Breast epithelium (tissue), 4 donors: ENCODE results near the gene SAMD3. TPM values are rescaled to one million over a fixed set of nuclear protein-coding genes. Genes with fewer than 3 reads are reported as not detected.

ENCODE experiments used
- DNase-seq, 2 donors: peaks; one replicate each; pipeline ENCODE4 v3.0.0-alpha.2; 2019; ENCODE audit warnings: low spot score in 2 of 2
- H3K27ac ChIP-seq, 2 donors: fragments of 200-600 bp; sonication (generic) in 1 of 2; one replicate each; pipeline ENCODE4 v1.5.1; 2016 to 2019; ENCODE audit warnings: mild to moderate bottlenecking in 1 of 2
- H3K27me3 ChIP-seq, 2 donors: fragments of 200-600 bp; sonication (generic) in 1 of 2; one replicate each; pipeline versions ENCODE4 v1.5.1 to v1.6.0; 2017 to 2019; ENCODE audit warnings: control low read depth in 1 of 2, mild to moderate bottlenecking in 1 of 2
- H3K36me3 ChIP-seq: fragments of 200-600 bp; one replicate; pipeline ENCODE4 v1.5.1; 2019
- H3K4me1 ChIP-seq, 2 donors: fragments of 200-600 bp; sonication (generic); one replicate each; pipeline ENCODE4 v1.5.1; 2016 to 2019; ENCODE audit warnings: control low read depth in 1 of 2
- H3K4me3 ChIP-seq, 3 donors: fragments of 200-600 bp; sonication (generic); 1 replicate in 2 of 3; 2 replicates in 1 of 3; pipeline ENCODE4 v1.5.1; 2016 to 2019; ENCODE audit warnings: mild to moderate bottlenecking in 3 of 3, moderate library complexity in 2 of 3
- H3K9me3 ChIP-seq, 2 donors: fragments of 200-600 bp; sonication (generic) in 1 of 2; one replicate each; pipeline ENCODE4 v1.5.1; 2016 to 2019; ENCODE audit warnings: control low read depth in 1 of 2
- POLR2A ChIP-seq: fragments of 450-650 bp; IDR thresholded peaks from one replicate; pipeline ENCODE4 v1.6.1; 2016; ENCODE audit warnings: antibody characterized with exemption, mild to moderate bottlenecking, moderate library complexity
- POLR2AphosphoS5 ChIP-seq, 3 donors: sonication (generic); formaldehyde crosslinking; IDR thresholded peaks; one replicate each; pipeline ENCODE4 v1.6.1; 2017; ENCODE audit warnings: antibody characterized with exemption in 3 of 3
- intact Hi-C: fragments of 100-400 bp; cut with DNase I; formaldehyde crosslinking; loops from one replicate; pipeline ENCODE4 v1.15.1; 2023; ENCODE audit warnings: low total_unique reads
- total RNA-seq, 3 donors: library from RNA; depleted of rRNA; stranded (reverse); fragments of >200 nt; gene quantifications; one replicate each; pipeline ENCODE4 v1.1.0, GENCODE V29; 2016
- TF ChIP-seq, protein P1 (sequence below), 3 donors: fragments of 450-650 bp; IDR thresholded peaks; one replicate each; pipeline ENCODE4 v1.5.1; 2016 to 2017; ENCODE audit warnings: antibody characterized with exemption in 3 of 3, mild to moderate bottlenecking in 3 of 3, moderate library complexity in 3 of 3

SAMD3 gene
- total RNA-seq, 3 donors from 2014 or later: 0.33 to 2.1 (median 1.2) TPM

DNA sequence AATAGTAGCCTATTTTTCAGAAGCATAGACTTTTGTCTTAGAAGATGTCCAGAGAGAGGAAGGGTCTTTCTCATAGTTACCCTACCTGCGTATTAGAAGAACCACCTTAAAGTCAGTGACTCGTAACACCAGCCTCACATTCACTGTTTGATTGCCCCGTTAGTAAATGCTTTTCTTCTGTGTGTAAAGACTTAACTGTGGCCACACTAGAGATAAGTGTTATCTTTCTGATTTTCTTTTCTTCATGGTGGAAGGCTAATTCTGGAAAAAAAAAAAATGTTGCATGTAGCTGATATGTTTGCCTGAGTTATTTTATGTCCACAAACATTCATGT lies 83.9 kb downstream of the SAMD3 start:
- no peaks in the 10 kb centered on the region for H3K9me3 ChIP-seq
- no peaks in the 10 kb centered on the region for H3K27me3 ChIP-seq
- TF ChIP-seq, protein P1, sequence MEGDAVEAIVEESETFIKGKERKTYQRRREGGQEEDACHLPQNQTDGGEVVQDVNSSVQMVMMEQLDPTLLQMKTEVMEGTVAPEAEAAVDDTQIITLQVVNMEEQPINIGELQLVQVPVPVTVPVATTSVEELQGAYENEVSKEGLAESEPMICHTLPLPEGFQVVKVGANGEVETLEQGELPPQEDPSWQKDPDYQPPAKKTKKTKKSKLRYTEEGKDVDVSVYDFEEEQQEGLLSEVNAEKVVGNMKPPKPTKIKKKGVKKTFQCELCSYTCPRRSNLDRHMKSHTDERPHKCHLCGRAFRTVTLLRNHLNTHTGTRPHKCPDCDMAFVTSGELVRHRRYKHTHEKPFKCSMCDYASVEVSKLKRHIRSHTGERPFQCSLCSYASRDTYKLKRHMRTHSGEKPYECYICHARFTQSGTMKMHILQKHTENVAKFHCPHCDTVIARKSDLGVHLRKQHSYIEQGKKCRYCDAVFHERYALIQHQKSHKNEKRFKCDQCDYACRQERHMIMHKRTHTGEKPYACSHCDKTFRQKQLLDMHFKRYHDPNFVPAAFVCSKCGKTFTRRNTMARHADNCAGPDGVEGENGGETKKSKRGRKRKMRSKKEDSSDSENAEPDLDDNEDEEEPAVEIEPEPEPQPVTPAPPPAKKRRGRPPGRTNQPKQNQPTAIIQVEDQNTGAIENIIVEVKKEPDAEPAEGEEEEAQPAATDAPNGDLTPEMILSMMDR (IDR thresholded peaks at IDR 0.05): no peak
- no peaks in the 10 kb centered on the region for H3K4me1 ChIP-seq
- H3K36me3 ChIP-seq: no peaks in the 10 kb centered on the region
- intact Hi-C loops: no loop called here
- no peak for DNase-seq
- no peak overlapping the region for H3K4me3 ChIP-seq
- H3K27ac ChIP-seq: no peak overlapping the region

DNA sequence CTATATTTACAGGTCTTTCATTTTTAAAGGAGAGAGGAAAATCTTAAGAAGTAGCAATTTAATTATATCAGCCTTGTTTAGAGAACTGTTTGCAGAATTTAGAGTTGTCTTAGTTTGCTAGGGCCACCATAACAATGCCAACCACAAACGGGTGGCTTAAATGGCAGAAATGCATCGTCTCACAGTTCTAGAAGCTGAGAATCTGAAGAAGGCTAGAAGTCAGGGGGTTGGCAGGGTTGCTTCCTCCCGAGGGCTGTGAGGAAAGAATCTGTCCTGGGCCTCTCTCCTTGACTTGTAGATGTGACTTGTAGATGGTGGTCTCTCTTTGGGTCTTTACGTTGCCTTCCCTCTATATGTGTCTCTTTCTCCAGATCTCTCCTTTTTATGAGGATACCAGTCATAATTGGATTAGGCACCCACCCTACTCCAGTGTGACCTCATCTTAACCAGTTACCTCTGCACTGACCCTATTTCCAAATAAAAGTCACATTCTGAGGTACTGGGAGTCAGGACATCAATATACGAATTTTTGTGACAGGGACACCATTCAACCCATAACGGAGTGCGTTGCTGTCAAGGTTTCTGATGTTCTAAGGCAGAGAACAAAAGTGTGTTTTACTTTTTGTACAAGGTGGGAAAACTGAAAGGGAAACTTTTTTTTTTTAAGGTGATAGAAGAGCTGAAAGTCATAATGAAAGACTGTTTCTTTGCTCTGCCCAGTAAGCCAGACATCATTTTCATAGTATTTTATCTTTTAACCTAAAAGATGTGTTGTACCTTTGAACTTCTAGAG lies 84.4 kb downstream of the SAMD3 start:
- intact Hi-C loops: no loop called here
- no peak overlapping the region for H3K27ac ChIP-seq
- H3K9me3 ChIP-seq: no peaks in the 10 kb centered on the region
- no peaks in the 10 kb centered on the region for H3K27me3 ChIP-seq
- TF ChIP-seq, protein P1 (IDR thresholded peaks at IDR 0.05): no peak
- TF ChIP-seq POLR2A: no peak
- TF ChIP-seq POLR2AphosphoS5 (IDR thresholded peaks at IDR 0.05): no peak
- H3K36me3 ChIP-seq: no peaks in the 10 kb centered on the region
- H3K4me3 ChIP-seq: no peak overlapping the region
- H3K4me1 ChIP-seq: no peaks in the 10 kb centered on the region
- DNase-seq: no peak

DNA sequence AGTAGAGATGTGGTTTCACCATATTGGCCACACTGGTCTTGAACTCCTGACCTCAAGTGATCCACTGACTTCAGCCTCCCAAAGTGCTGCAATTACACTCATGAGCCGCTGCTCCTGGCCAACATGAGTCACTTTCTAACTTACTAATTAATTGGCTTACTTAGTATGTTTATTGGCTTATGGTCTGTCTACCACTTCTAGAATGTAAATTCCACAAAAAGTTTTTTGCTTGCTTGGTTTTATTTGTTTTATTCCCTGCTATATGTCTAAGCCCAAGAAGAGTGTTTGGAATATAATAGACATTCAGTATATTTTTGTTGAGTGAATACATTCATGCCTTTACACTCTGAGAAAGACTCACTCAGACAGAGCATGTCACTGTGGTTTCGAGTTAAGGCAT lies 86.0 kb downstream of the SAMD3 start:
- intact Hi-C loops: no loop called here
- Histone ChIP-seq H3K4me1 (no peaks in the 10 kb centered on the region), H3K9me3 (no peaks in the 10 kb centered on the region), H3K27me3 (no peaks in the 10 kb centered on the region), H3K36me3 (no peaks in the 10 kb centered on the region), H3K4me3 (no peak overlapping the region), H3K27ac (no peak overlapping the region)
- DNase-seq: no peak
- TF ChIP-seq POLR2A (no peak), POLR2AphosphoS5 (IDR thresholded peaks at IDR 0.05) (no peak)
- TF ChIP-seq, protein P1 (IDR thresholded peaks at IDR 0.05): no peak

DNA sequence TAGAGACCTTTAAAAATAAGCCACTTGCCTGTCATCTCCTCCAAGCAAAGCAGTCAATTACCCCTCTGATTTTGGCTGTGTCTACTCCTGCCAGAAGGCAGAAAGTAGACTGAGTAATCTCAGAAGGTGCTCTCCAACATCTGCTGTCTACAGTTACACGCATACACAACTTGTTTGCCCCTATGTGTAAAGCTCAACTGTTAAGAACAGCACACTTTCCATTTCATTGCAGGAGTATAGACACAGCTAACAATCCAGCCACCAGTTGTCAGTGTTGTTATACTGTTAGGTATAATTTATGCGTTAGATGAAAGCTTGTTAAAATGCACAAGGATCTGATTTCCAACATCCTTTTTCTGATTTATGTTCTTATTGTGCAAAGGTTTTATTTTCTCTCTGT lies 88.2 kb downstream of the SAMD3 start:
- DNase-seq: no peak
- H3K36me3 ChIP-seq: no peaks in the 10 kb centered on the region
- no peak overlapping the region for H3K4me3 ChIP-seq
- no peaks in the 10 kb centered on the region for H3K27me3 ChIP-seq
- no peaks in the 10 kb centered on the region for H3K9me3 ChIP-seq
- H3K4me1 ChIP-seq: no peaks in the 10 kb centered on the region
- intact Hi-C loops: no loop called here
- TF ChIP-seq POLR2AphosphoS5 (IDR thresholded peaks at IDR 0.05) (no peak), POLR2A (no peak)
- TF ChIP-seq, protein P1 (IDR thresholded peaks at IDR 0.05): no peak
- H3K27ac ChIP-seq: no peak overlapping the region

DNA sequence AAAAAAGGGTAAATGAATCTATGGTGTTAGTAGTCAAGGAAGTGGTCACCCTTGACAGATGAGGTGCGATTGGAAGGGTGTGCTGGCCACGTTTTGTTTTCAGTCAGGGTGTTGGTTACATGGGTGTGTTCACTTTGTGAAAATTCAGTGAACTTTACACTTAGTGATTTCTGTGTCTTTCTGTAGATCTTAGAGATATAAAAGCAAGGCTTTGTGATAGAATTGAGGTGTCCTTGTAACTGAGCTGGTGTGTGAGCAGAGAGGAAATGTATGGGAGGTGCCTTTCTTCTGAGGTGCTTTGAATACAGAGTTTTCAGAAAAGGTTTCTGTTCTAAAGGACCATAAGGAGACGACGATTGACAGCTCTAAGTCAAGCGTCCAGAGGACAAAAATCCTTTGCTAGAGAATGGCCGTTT lies 90.5 kb downstream of the SAMD3 start:
- no peak for DNase-seq
- TF ChIP-seq, protein P1 (IDR thresholded peaks at IDR 0.05): no peak
- TF ChIP-seq POLR2AphosphoS5 (IDR thresholded peaks at IDR 0.05): no peak
- no peak for TF ChIP-seq POLR2A
- no peaks in the 10 kb centered on the region for H3K36me3 ChIP-seq
- no peaks in the 10 kb centered on the region for H3K9me3 ChIP-seq
- H3K4me3 ChIP-seq: no peak overlapping the region
- no peak overlapping the region for H3K27ac ChIP-seq
- H3K27me3 ChIP-seq: no peaks in the 10 kb centered on the region
- no peaks in the 10 kb centered on the region for H3K4me1 ChIP-seq
- intact Hi-C loops: no loop called here
